Activated naive CD8-positive, alpha-beta T cell treated with anti-CD3 and anti-CD28 coated beads, Interleukin-2, amount 50 U/mL, for 24 hours (primary cell): Measurements from ENCODE around the gene PLS3.
"Not testable (repeated sequence)": the region's sequence is repeated elsewhere in the genome, so short reads cannot be mapped to it uniquely, and the experiment has no call there.

Source experiments
- ATAC-seq: fragments of 150-1000 bp; cut with Tn5 transposase; one replicate; pipeline ENCODE4 v1.10.0; 2021
- DNase-seq: peaks from one replicate; pipeline ENCODE4 v3.0.0; 2021
- H3K27ac Mint-ChIP-seq: one replicate; pipeline ENCODE4 v1.8.0; 2021; ENCODE audit warnings: mild to moderate bottlenecking, mixed read lengths
- H3K27me3 Mint-ChIP-seq: one replicate; pipeline ENCODE4 v1.8.0; 2021; ENCODE audit warnings: mixed read lengths
- H3K36me3 Mint-ChIP-seq: one replicate; pipeline ENCODE4 v1.8.0; 2021; ENCODE audit warnings: low read depth, mixed read lengths
- H3K4me1 Mint-ChIP-seq: one replicate; pipeline ENCODE4 v1.8.0; 2021; ENCODE audit warnings: mixed read lengths
- H3K4me3 Mint-ChIP-seq: one replicate; pipeline ENCODE4 v1.8.0; 2021; ENCODE audit warnings: mild to moderate bottlenecking, moderate library complexity, mixed read lengths
- H3K9me3 Mint-ChIP-seq: one replicate; pipeline ENCODE4 v1.8.0; 2021; ENCODE audit warnings: mixed read lengths

PLS3 gene

GRCh38 chrX:115616943-115617563 is 56.1 kb downstream of the PLS3 start:
- H3K27me3 Mint-ChIP-seq: no peaks in the 10 kb centered on the region
- H3K9me3 Mint-ChIP-seq: no peaks in the 10 kb centered on the region
- no peak overlapping the region for H3K27ac Mint-ChIP-seq
- ATAC-seq (peak; percentile 69), DNase-seq (no peak)
- peaks cover 7% of the 10 kb centered on the region for H3K4me1 Mint-ChIP-seq
- no peak overlapping the region for H3K4me3 Mint-ChIP-seq
- no peaks in the 10 kb centered on the region for H3K36me3 Mint-ChIP-seq

GRCh38 chrX:115622534-115622933 is 61.6 kb downstream of the PLS3 start:
- H3K27me3 Mint-ChIP-seq: no peaks in the 10 kb centered on the region
- no peak overlapping the region for H3K4me3 Mint-ChIP-seq
- H3K27ac Mint-ChIP-seq: no peak overlapping the region
- no peaks in the 10 kb centered on the region for H3K9me3 Mint-ChIP-seq
- no peaks in the 10 kb centered on the region for H3K36me3 Mint-ChIP-seq
- DNase-seq: no peak
- no peak for ATAC-seq
- no peaks in the 10 kb centered on the region for H3K4me1 Mint-ChIP-seq

- ATAC-seq (no peak), DNase-seq (no peak)
- H3K4me3 Mint-ChIP-seq: no peak overlapping the region
- H3K27me3 Mint-ChIP-seq: no peaks in the 10 kb centered on the region
- H3K27ac Mint-ChIP-seq: no peak overlapping the region
- H3K36me3 Mint-ChIP-seq: no peaks in the 10 kb centered on the region
- no peaks in the 10 kb centered on the region for H3K4me1 Mint-ChIP-seq
- no peaks in the 10 kb centered on the region for H3K9me3 Mint-ChIP-seq
Measured at GRCh38 chrX:115624916-115625315, 63.9 kb downstream of the PLS3 start.

- Mint-ChIP-seq H3K36me3 (no peaks in the 10 kb centered on the region), H3K4me3 (no peak overlapping the region), H3K27me3 (no peaks in the 10 kb centered on the region), H3K27ac (no peak overlapping the region), H3K9me3 (no peaks in the 10 kb centered on the region), H3K4me1 (no peaks in the 10 kb centered on the region)
- ATAC-seq (no peak), DNase-seq (no peak)
Measured at GRCh38 chrX:115625572-115626301, 64.8 kb downstream of the PLS3 start.

- Mint-ChIP-seq H3K9me3 (no peaks in the 10 kb centered on the region), H3K4me1 (no peaks in the 10 kb centered on the region), H3K27ac (no peak overlapping the region), H3K27me3 (no peaks in the 10 kb centered on the region), H3K4me3 (no peak overlapping the region), H3K36me3 (no peaks in the 10 kb centered on the region)
- DNase-seq (no peak), ATAC-seq (no peak)
Measured at GRCh38 chrX:115630204-115630603, 69.2 kb downstream of the PLS3 start.

GRCh38 chrX:115632455-115632854 is 71.5 kb downstream of the PLS3 start:
- DNase-seq: no peak

GRCh38 chrX:115633397-115633796 is 72.4 kb downstream of the PLS3 start:
- not testable (repeated sequence) for H3K27ac Mint-ChIP-seq, H3K36me3 Mint-ChIP-seq, H3K27me3 Mint-ChIP-seq, ATAC-seq, DNase-seq, H3K9me3 Mint-ChIP-seq, H3K4me3 Mint-ChIP-seq, H3K4me1 Mint-ChIP-seq

More at GRCh38 chrX:115632455-115632854, 71.5 kb downstream of the PLS3 start:
- ATAC-seq: no peak
- no peaks in the 10 kb centered on the region for H3K9me3 Mint-ChIP-seq
- no peaks in the 10 kb centered on the region for H3K27me3 Mint-ChIP-seq
- H3K4me3 Mint-ChIP-seq: no peak overlapping the region
- no peak overlapping the region for H3K27ac Mint-ChIP-seq
- no peaks in the 10 kb centered on the region for H3K36me3 Mint-ChIP-seq
- no peaks in the 10 kb centered on the region for H3K4me1 Mint-ChIP-seq

GRCh38 chrX:115639334-115639880 is 78.4 kb downstream of the PLS3 start:
- no peaks in the 10 kb centered on the region for H3K4me1 Mint-ChIP-seq
- no peak for ATAC-seq
- DNase-seq: no peak
- no peaks in the 10 kb centered on the region for H3K27me3 Mint-ChIP-seq
- H3K27ac Mint-ChIP-seq: no peak overlapping the region
- no peak overlapping the region for H3K4me3 Mint-ChIP-seq
- no peaks in the 10 kb centered on the region for H3K9me3 Mint-ChIP-seq
- H3K36me3 Mint-ChIP-seq: no peaks in the 10 kb centered on the region

GRCh38 chrX:115642311-115642710 is 81.3 kb downstream of the PLS3 start:
- Mint-ChIP-seq H3K27me3 (no peaks in the 10 kb centered on the region), H3K9me3 (no peaks in the 10 kb centered on the region), H3K36me3 (no peaks in the 10 kb centered on the region), H3K4me3 (no peak overlapping the region), H3K27ac (no peak overlapping the region), H3K4me1 (no peaks in the 10 kb centered on the region)
- no peak for ATAC-seq
- DNase-seq: no peak

- peak; percentile 11 for DNase-seq
- H3K27me3 Mint-ChIP-seq: no peaks in the 10 kb centered on the region
- H3K9me3 Mint-ChIP-seq: no peaks in the 10 kb centered on the region
- no peaks in the 10 kb centered on the region for H3K4me1 Mint-ChIP-seq
- no peak overlapping the region for H3K27ac Mint-ChIP-seq
- ATAC-seq: no peak
- no peak overlapping the region for H3K4me3 Mint-ChIP-seq
- H3K36me3 Mint-ChIP-seq: no peaks in the 10 kb centered on the region
Measured at GRCh38 chrX:115642895-115643530, 82.0 kb downstream of the PLS3 start.

- not testable (repeated sequence) for H3K4me1 Mint-ChIP-seq, H3K4me3 Mint-ChIP-seq, DNase-seq, ATAC-seq, H3K9me3 Mint-ChIP-seq, H3K27ac Mint-ChIP-seq, H3K27me3 Mint-ChIP-seq, H3K36me3 Mint-ChIP-seq
Measured at GRCh38 chrX:115644397-115644796, 83.4 kb downstream of the PLS3 start.

GRCh38 chrX:115649461-115650063 is 88.6 kb downstream of the PLS3 start:
- Mint-ChIP-seq H3K27ac (no peak overlapping the region), H3K4me1 (no peaks in the 10 kb centered on the region), H3K36me3 (no peaks in the 10 kb centered on the region), H3K4me3 (no peak overlapping the region), H3K9me3 (no peaks in the 10 kb centered on the region), H3K27me3 (no peaks in the 10 kb centered on the region)
- ATAC-seq: no peak
- no peak for DNase-seq

- Mint-ChIP-seq H3K27ac (no peak overlapping the region), H3K9me3 (no peaks in the 10 kb centered on the region), H3K4me1 (no peaks in the 10 kb centered on the region), H3K36me3 (no peaks in the 10 kb centered on the region), H3K27me3 (no peaks in the 10 kb centered on the region), H3K4me3 (no peak overlapping the region)
- no peak for ATAC-seq
- DNase-seq: no peak
Measured at GRCh38 chrX:115650449-115650848, 89.5 kb downstream of the PLS3 start.

- no peak overlapping the region for H3K27ac Mint-ChIP-seq
- H3K4me3 Mint-ChIP-seq: no peak overlapping the region
- H3K4me1 Mint-ChIP-seq: no peaks in the 10 kb centered on the region
- H3K27me3 Mint-ChIP-seq: no peaks in the 10 kb centered on the region
- DNase-seq (peak; percentile 5), ATAC-seq (no peak)
- H3K36me3 Mint-ChIP-seq: no peaks in the 10 kb centered on the region
- no peaks in the 10 kb centered on the region for H3K9me3 Mint-ChIP-seq
Measured at GRCh38 chrX:115650916-115651315, 89.9 kb downstream of the PLS3 start.

- no peak overlapping the region for H3K4me3 Mint-ChIP-seq
- no peaks in the 10 kb centered on the region for H3K4me1 Mint-ChIP-seq
Measured at GRCh38 chrX:115652221-115652620, 91.2 kb downstream of the PLS3 start.

More at GRCh38 chrX:115652221-115652620, 91.2 kb downstream of the PLS3 start:
- DNase-seq (no peak), ATAC-seq (no peak)
- H3K36me3 Mint-ChIP-seq: no peaks in the 10 kb centered on the region
- no peak overlapping the region for H3K27ac Mint-ChIP-seq
- no peaks in the 10 kb centered on the region for H3K27me3 Mint-ChIP-seq
- no peaks in the 10 kb centered on the region for H3K9me3 Mint-ChIP-seq
